Ascending aorta (tissue), 2 donors: ENCODE data around the gene ZSWIM8. TPM values are rescaled to one million over a fixed set of nuclear protein-coding genes. Genes with fewer than 3 reads are reported as not detected.
A peak's percentile ranks its signal among the peaks of the same experiment; 100 is the strongest.
"Not testable (repeated sequence)": the region's sequence is repeated elsewhere in the genome, so short reads cannot be mapped to it uniquely, and the experiment has no call there.

ENCODE experiments used
- DNase-seq, 2 donors: peaks; one replicate each; pipeline ENCODE4 v3.0.0-alpha.2; 2019; ENCODE audit warnings: low spot score in 2 of 2
- H3K27ac ChIP-seq, 2 donors: fragments of 200-600 bp; sonication (generic); one replicate each; pipeline ENCODE4 v1.5.1; 2016 to 2017; ENCODE audit warnings: mild to moderate bottlenecking in 1 of 2
- H3K27me3 ChIP-seq: fragments of 200-600 bp; sonication (generic); one replicate; pipeline ENCODE4 v1.5.1; 2017
- H3K36me3 ChIP-seq, 2 donors: fragments of 200-600 bp; sonication (generic); one replicate each; pipeline ENCODE4 v1.5.1; 2016
- H3K4me1 ChIP-seq, 2 donors: fragments of 200-600 bp; sonication (generic); one replicate each; pipeline ENCODE4 v1.5.1; 2016 to 2017; ENCODE audit warnings: mild to moderate bottlenecking in 1 of 2
- H3K4me3 ChIP-seq, 2 donors: fragments of 200-600 bp; sonication (generic); one replicate each; pipeline ENCODE4 v1.5.1; 2016 to 2017; ENCODE audit warnings: mild to moderate bottlenecking in 1 of 2
- H3K9me3 ChIP-seq, 2 donors: fragments of 200-600 bp; sonication (generic); one replicate each; pipeline ENCODE4 v1.5.1; 2016
- CTCF ChIP-seq, 3 experiments: fragments of 200-600 bp in 2 of 3; fragments of 450-650 bp in 1 of 3; sonication (generic) in 2 of 3; IDR thresholded peaks; one replicate each; pipeline ENCODE4 v1.5.1; 2016 to 2019; ENCODE audit warnings: antibody characterized with exemption in 3 of 3, mild to moderate bottlenecking in 1 of 3, moderate library complexity in 1 of 3
- intact Hi-C: fragments of 100-400 bp; cut with DNase I; formaldehyde crosslinking; loops from one replicate; pipeline ENCODE4 v1.15.1; 2023
- total RNA-seq: library from RNA; depleted of rRNA; stranded (reverse); fragments of >200 nt; gene quantifications from one replicate; pipeline ENCODE4 v1.1.0, GENCODE V29; 2016

ZSWIM8 gene
- total RNA-seq, 1 donor from 2014 or later, result 106 TPM

GRCh38 chr10:73823391-73823790 is 38.0 kb downstream of the ZSWIM8 start:
- Histone ChIP-seq H3K36me3 (peaks cover 47 to 84% of the 10 kb centered on the region in 2 donors), H3K27me3 (no peaks in the 10 kb centered on the region), H3K27ac (no peak overlapping the region), H3K4me3 (no peak overlapping the region), H3K9me3 (no peaks in the 10 kb centered on the region), H3K4me1 (peaks cover 0 to 12% of the 10 kb centered on the region in 2 donors)
- TF ChIP-seq CTCF (IDR thresholded peaks at IDR 0.05), result no peak
- intact Hi-C loops, result no loop called here
- DNase-seq, result no peak

- TF ChIP-seq CTCF (IDR thresholded peaks at IDR 0.05), result no peak
- Histone ChIP-seq H3K4me1 (peaks cover 0 to 8% of the 10 kb centered on the region in 2 donors), H3K4me3 (no peak overlapping the region), H3K27ac (no peak overlapping the region), H3K27me3 (no peaks in the 10 kb centered on the region), H3K9me3 (no peaks in the 10 kb centered on the region), H3K36me3 (peaks cover 47 to 85% of the 10 kb centered on the region in 2 donors)
- intact Hi-C loops, result no loop called here
- no peak for DNase-seq
These were observed 38.8 kb downstream of the ZSWIM8 start for GRCh38 chr10:73824146-73824725.

- Histone ChIP-seq H3K27me3 (no peaks in the 10 kb centered on the region), H3K27ac (peak overlapping the region in 1 of 2 donors; percentile 3), H3K36me3 (peaks cover 50 to 74% of the 10 kb centered on the region in 2 donors), H3K4me3 (no peak overlapping the region), H3K4me1 (no peaks in the 10 kb centered on the region), H3K9me3 (no peaks in the 10 kb centered on the region)
- DNase-seq, result no peak
- TF ChIP-seq CTCF (IDR thresholded peaks at IDR 0.05), result no peak
- intact Hi-C loops, result no loop called here
These were observed 42.1 kb downstream of the ZSWIM8 start for GRCh38 chr10:73827346-73828089.

GRCh38 chr10:73828161-73828560 is 42.8 kb downstream of the ZSWIM8 start:
- intact Hi-C loops, result no loop called here
- no peak for DNase-seq
- no peaks in the 10 kb centered on the region for H3K27me3 ChIP-seq
- H3K36me3 ChIP-seq, result peaks cover 49 to 69% of the 10 kb centered on the region in 2 donors
- peak overlapping the region in 1 of 2 donors; percentile 3 for H3K27ac ChIP-seq
- no peak overlapping the region for H3K4me3 ChIP-seq
- no peaks in the 10 kb centered on the region for H3K9me3 ChIP-seq
- no peak for TF ChIP-seq CTCF (IDR thresholded peaks at IDR 0.05)
- H3K4me1 ChIP-seq, result no peaks in the 10 kb centered on the region

GRCh38 chr10:73829090-73829489 is 43.7 kb downstream of the ZSWIM8 start:
- DNase-seq, intact Hi-C loops: not testable (repeated sequence)

GRCh38 chr10:73836427-73836980 is 51.1 kb downstream of the ZSWIM8 start:
- no peaks in the 10 kb centered on the region for H3K27me3 ChIP-seq
- no peak for DNase-seq
- intact Hi-C loops, result no loop called here
- peak overlapping the region; percentile 79 to 87 for H3K27ac ChIP-seq
- no peak for TF ChIP-seq CTCF (IDR thresholded peaks at IDR 0.05)
- peaks cover 8 to 15% of the 10 kb centered on the region in 2 donors for H3K4me1 ChIP-seq
- H3K4me3 ChIP-seq, result no peak overlapping the region
- H3K9me3 ChIP-seq, result no peaks in the 10 kb centered on the region
- H3K36me3 ChIP-seq, result peaks cover 42 to 74% of the 10 kb centered on the region in 2 donors

More at GRCh38 chr10:73829090-73829489, 43.7 kb downstream of the ZSWIM8 start:
- H3K27me3 ChIP-seq, H3K9me3 ChIP-seq, H3K4me3 ChIP-seq, H3K27ac ChIP-seq, H3K4me1 ChIP-seq: not testable (repeated sequence)
- peaks cover 43 to 63% of the 10 kb centered on the region in 2 donors for H3K36me3 ChIP-seq
